DMS153 (cell line): ENCODE data around the gene PRKAB1.

Experiments used
- DNase-seq: peaks from one replicate; lab custom pipeline; 2025; lab: John Stamatoyannopoulos, UW

Gene PRKAB1

GRCh38 chr12:119712721-119713120 lies 44.8 kb downstream of the PRKAB1 start:
- no peak for DNase-seq

DNA sequence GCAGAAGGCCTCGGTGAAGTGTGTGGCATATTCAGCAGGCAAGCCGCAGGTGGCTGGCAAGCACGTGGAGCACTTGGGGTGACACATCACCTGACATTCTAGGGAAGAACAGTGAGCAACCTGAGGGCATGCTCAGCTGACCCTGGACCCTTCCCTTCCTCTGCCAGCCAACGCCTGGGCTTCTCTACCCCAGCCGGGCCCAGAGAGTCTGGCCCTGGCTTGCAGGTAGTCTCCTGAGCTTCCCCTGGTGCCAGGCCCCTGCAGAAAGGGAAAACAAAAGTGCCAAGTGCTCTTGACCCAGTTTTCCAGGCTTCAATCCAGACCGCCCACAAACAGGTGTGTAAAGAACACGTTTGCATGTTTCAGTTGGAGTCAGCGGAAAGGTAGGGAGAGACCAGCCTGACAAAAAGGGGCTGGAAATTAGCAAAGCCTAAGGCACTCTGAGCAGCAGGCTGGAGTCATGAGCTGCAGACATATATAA lies 45.7 kb downstream of the PRKAB1 start:
- DNase-seq = peak; percentile 87

GRCh38 chr12:119714614-119715267 lies 46.8 kb downstream of the PRKAB1 start:
- DNase-seq = no peak

DNA sequence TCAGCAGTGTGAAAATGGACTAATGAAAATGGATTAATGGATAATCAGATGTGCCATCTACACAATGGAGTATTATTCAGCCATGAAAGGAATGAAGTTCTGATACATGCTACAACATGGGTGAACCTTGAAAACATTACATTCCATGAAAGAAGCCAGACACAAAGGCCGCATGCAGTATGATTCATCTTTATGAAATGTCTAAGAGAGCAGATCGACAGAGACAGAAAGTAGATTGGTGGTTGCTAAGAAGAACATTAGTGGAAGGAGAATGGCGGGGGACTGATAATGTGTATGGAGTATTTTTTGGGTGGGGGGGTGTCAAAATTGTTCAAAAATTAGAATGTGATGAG lies 47.3 kb downstream of the PRKAB1 start:
- no peak for DNase-seq

DNA sequence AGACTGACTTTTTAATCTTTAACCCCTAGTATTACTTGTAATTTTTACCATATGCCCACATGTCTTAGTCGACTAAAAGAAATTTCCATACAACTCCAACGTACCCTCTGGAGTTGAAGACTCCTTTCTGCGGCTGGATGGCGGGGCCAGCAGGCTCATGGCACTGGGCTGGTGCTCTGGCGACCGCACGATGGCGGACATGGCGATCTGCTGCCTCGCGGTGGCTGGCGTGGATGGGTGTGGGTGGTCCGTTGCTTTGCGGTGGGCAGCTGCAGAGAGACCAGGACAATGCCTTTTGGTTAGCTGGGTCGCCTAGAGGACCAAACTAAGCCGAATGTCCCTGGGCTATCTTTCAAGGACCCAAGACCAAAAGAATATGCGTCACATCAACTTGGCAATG lies 50.2 kb downstream of the PRKAB1 start:
- DNase-seq = no peak

DNA sequence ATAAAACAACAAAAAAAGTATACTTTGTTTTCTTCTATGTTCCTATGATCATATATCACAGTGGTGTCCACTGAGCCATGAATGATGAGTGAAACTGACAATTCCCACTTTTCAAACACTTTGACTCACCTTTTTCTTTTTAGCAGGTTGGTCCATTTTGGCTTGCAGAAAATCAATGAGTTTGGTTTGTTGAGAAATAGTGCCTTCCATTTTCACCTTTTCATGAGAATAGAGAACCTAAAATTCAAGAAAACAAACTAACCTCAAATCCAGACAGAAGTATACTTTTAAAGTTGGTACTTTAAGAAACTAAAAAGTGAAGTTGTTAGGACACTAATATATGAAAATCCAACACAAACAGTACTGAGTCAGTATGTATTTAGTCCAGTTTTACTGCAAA lies 52.4 kb downstream of the PRKAB1 start:
- DNase-seq = no peak

- no peak for DNase-seq
These were observed 53.4 kb downstream of the PRKAB1 start for GRCh38 chr12:119721306-119721705.

DNA sequence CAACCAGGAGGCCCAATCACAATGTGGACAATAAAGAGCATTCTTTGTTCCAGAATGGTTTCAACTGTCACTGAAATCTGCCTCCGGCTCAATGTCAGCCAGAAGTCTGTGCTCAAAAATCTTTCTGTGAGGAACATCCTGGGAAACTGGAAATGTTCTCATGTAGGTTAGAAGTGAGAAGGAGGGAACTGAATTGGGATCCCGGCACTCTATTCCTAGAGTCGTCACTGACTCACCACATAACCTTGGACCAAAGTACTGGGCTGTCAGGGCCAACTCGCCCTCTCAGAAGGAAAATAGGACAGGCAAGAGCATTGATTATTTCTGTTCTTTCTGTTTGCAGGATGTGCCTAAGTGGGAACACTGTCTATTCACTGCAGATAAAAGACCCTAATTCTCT lies 57.6 kb downstream of the PRKAB1 start:
- no peak for DNase-seq

- DNase-seq = no peak
These were observed 59.9 kb downstream of the PRKAB1 start for GRCh38 chr12:119727600-119728443.

DNA sequence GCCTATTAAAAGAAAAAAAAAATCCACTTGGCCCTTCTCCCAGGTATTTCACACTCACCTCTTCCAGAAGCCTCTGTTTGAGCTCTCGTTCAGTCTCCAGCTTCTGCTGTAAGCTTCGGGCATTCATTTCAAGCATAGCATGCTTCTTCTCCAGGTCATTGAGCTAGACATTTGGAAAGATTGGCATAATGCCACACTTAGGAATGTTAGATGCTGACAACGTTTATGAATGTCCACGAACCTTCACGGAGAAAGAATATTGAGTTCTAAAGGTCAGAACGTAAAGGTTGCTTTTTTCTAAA lies 60.5 kb downstream of the PRKAB1 start:
- no peak for DNase-seq

GRCh38 chr12:119729871-119730270 lies 61.9 kb downstream of the PRKAB1 start:
- no peak for DNase-seq

- no peak for DNase-seq
These were observed 62.4 kb downstream of the PRKAB1 start for GRCh38 chr12:119730381-119730780.
